Gastrocnemius medialis (tissue), 4 donors: ENCODE data around the gene KRT75.

Source experiments
- CTCF ChIP-seq, 5 experiments: fragments of 450-650 bp in 3 of 5; fragments of 200-600 bp in 2 of 5; sonication (generic) in 2 of 5; IDR thresholded peaks in 4 of 5; conservative IDR thresholded peaks in 1 of 5; 1 replicate in 4 of 5; 2 replicates in 1 of 5; pipeline ENCODE4 v1.5.1; 2016 to 2019; ENCODE audit warnings: antibody characterized with exemption in 5 of 5, mild to moderate bottlenecking in 3 of 5, moderate library complexity in 3 of 5
- POLR2A ChIP-seq, 2 donors: fragments of 450-650 bp; IDR thresholded peaks; one replicate each; pipeline ENCODE4 v1.6.1; 2017; ENCODE audit warnings: antibody characterized with exemption in 2 of 2, mild to moderate bottlenecking in 2 of 2, moderate library complexity in 2 of 2

- TF ChIP-seq POLR2A (IDR thresholded peaks at IDR 0.05) (no peak), CTCF (IDR thresholded peaks at IDR 0.05 in 4 of 5, conservative IDR thresholded peaks at IDR 0.05 in 1 of 5) (no peak)
Observed at GRCh38 chr12:52454411-52455201, 20.4 kb upstream of the KRT75 start.
